GM18870 (cell line): ENCODE results near the gene ARRDC4.

Experiments used
- ATAC-seq: cut with Tn5 transposase; IDR thresholded peaks from one replicate; pipeline ENCODE4 v1.9.1; 2021; ENCODE audit warnings: moderate library complexity; ENCODE audit not compliant: unreplicated experiment

Gene ARRDC4

GRCh38 chr15:97995881-97996603 is 35.5 kb downstream of the ARRDC4 start:
- ATAC-seq = no peak

- peak; percentile 43 for ATAC-seq
Measured at GRCh38 chr15:97998307-97999071, 38.0 kb downstream of the ARRDC4 start.

- ATAC-seq = no peak
Measured at GRCh38 chr15:98000249-98001203, 40.0 kb downstream of the ARRDC4 start.

- no peak for ATAC-seq
Measured at GRCh38 chr15:98001663-98002194, 41.2 kb downstream of the ARRDC4 start.

GRCh38 chr15:98002419-98002818 is 41.9 kb downstream of the ARRDC4 start:
- ATAC-seq = no peak

- ATAC-seq = no peak
Measured at GRCh38 chr15:98002866-98003265, 42.4 kb downstream of the ARRDC4 start.

- ATAC-seq = no peak
Measured at GRCh38 chr15:98003518-98003917, 43.0 kb downstream of the ARRDC4 start.

- no peak for ATAC-seq
Measured at GRCh38 chr15:98003996-98004395, 43.5 kb downstream of the ARRDC4 start.

GRCh38 chr15:98005659-98006058 is 45.2 kb downstream of the ARRDC4 start:
- ATAC-seq = no peak

GRCh38 chr15:98009169-98009568 is 48.7 kb downstream of the ARRDC4 start:
- ATAC-seq = no peak

GRCh38 chr15:98009971-98010370 is 49.5 kb downstream of the ARRDC4 start:
- no peak for ATAC-seq

- no peak for ATAC-seq
Measured at GRCh38 chr15:98012354-98012753, 51.9 kb downstream of the ARRDC4 start.

- ATAC-seq = no peak
Measured at GRCh38 chr15:98013631-98014030, 53.1 kb downstream of the ARRDC4 start.

GRCh38 chr15:98017150-98017964 is 56.9 kb downstream of the ARRDC4 start:
- no peak for ATAC-seq

- ATAC-seq = no peak
Measured at GRCh38 chr15:98018761-98019351, 58.4 kb downstream of the ARRDC4 start.
